ENCODE results near the gene DRG2. TPM values are rescaled to one million over a fixed set of nuclear protein-coding genes. Genes with fewer than 3 reads are reported as not detected.
A peak's percentile ranks its signal among the peaks of the same experiment; 100 is the strongest.

DRG2 gene
- total and polyA plus RNA-seq, 2 of the 4 experiments (the other 2 are of a cell fraction): 43.6 to 45.1 TPM

DNA sequence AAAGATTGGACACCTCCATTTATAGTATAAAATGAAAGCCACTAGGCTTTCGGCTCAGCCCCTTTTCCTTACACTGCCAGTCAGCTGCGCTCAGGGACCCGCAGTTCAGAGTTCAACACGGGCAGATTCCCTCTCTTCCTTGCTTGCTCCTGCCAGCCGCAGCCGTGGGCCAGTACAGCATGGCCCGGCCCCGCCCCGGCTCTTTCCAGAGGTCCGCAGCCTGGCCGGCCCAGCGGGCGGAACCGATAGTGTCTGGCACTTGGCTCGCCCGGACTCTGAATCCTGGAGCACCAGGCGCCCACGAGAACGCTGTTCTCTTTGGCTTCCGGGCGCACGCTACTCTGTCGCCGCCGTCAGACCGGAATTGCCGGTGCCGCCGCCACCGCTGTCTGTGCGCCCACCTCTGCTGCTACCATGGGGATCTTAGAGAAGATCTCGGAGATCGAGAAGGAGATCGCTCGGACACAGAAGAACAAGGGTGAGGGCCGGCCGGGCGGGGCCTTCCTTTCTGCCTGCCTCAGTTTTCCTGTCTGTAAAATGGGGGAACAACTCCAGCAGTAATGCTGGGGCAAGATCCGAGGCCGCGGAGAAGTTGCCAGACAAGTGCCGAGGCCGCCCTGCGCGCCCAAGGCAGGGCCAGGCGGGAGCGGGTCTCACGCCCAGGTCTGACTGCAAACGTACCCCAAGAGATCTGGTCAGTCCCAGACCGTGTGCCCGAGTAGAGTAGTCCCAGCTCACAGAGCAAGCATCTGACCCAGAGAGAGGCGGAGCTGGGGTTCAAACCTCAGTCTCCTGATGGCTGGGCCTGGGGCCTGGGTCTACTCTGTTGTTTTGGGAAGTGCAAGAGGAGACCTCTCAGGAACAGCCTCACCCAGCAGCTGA, at the start of gene DRG2 (continued):
- TF ChIP-seq MAZ (IDR thresholded peaks at IDR 0.05; ENCODE audit: borderline replicate concordance, low read depth, low read length): peak; percentile 92
- peak; percentile 27; the same call in 1 of the 2 replicates for TF ChIP-seq FOS (IDR thresholded peaks at IDR 0.05; ENCODE audit: low read depth, low read length)
- TF ChIP-seq MAFK (IDR thresholded peaks at IDR 0.05; ENCODE audit: low read depth, low read length): no peak
- peak; percentile 69; the same call in 1 of the 2 replicates for TF ChIP-seq CHD1 (IDR thresholded peaks at IDR 0.05; ENCODE audit: low read depth, low read length)
- no peak for TF ChIP-seq BHLHE40 (IDR thresholded peaks at IDR 0.05; ENCODE audit: low read depth, low read length)
- peak; percentile 84 for TF ChIP-seq POLR2A (IDR thresholded peaks at IDR 0.05; ENCODE audit: low read depth, low read length)

Data from IMR-90 (cell line).